Osteoblast (primary cell): ENCODE data around the gene RALGPS1. TPM values are rescaled to one million over a fixed set of nuclear protein-coding genes. Genes with fewer than 3 reads are reported as not detected.

Experiments used
- DNase-seq: peaks from one replicate; pipeline ENCODE4 v3.0.0; 2011; ENCODE audit warnings: low spot score, mixed read lengths; ENCODE audit not compliant: insufficient read length; ENCODE audit errors: missing footprints
- H2AFZ ChIP-seq: 2 replicates; pipeline ENCODE4 v1.6.0; 2011; ENCODE audit warnings: mild to moderate bottlenecking, low read length
- H3K27ac ChIP-seq: 2 replicates; pipeline ENCODE4 v1.5.1; 2011; ENCODE audit warnings: mild to moderate bottlenecking, low read depth, low read length, moderate library complexity
- H3K27me3 ChIP-seq: 2 replicates; pipeline ENCODE4 v1.6.0; 2012; ENCODE audit warnings: mild to moderate bottlenecking, control low read depth, inconsistent platforms, low read length, moderate library complexity; ENCODE audit not compliant: insufficient read depth
- H3K36me3 ChIP-seq: 2 replicates; pipeline ENCODE4 v1.5.1; 2011; ENCODE audit warnings: mild to moderate bottlenecking, low read length, control low read depth, moderate library complexity; ENCODE audit not compliant: insufficient read depth
- H3K4me1 ChIP-seq: 2 replicates; pipeline ENCODE4 v1.5.1; 2011; ENCODE audit warnings: mild to moderate bottlenecking, low read length, control low read depth, moderate library complexity; ENCODE audit not compliant: insufficient read depth
- H3K4me2 ChIP-seq: 2 replicates; pipeline ENCODE4 v1.6.0; 2011; ENCODE audit warnings: mild to moderate bottlenecking, low read length; ENCODE audit not compliant: insufficient read depth
- H3K4me3 ChIP-seq: fragments of 200-600 bp; sonication (generic); 3 replicates; pipeline ENCODE4 v1.5.1; 2012; ENCODE audit warnings: mild to moderate bottlenecking, low read length, inconsistent platforms; ENCODE audit not compliant: insufficient read depth
- H3K79me2 ChIP-seq: 2 replicates; pipeline ENCODE4 v1.6.0; 2012; ENCODE audit warnings: mild to moderate bottlenecking, low read length, control low read depth, inconsistent platforms; ENCODE audit not compliant: insufficient read depth
- H3K9me3 ChIP-seq: 2 replicates; pipeline ENCODE4 v1.5.1; 2011; ENCODE audit warnings: low read depth, low read length, control low read depth
- H4K20me1 ChIP-seq: 2 replicates; pipeline ENCODE4 v1.6.0; 2012; ENCODE audit warnings: mild to moderate bottlenecking, low read length, control low read depth; ENCODE audit not compliant: insufficient read depth
- CTCF ChIP-seq: IDR thresholded peaks from 2 replicates; pipeline ENCODE4 v1.5.1; 2011; ENCODE audit warnings: mild to moderate bottlenecking, low read depth, low read length, moderate library complexity; ENCODE audit errors: extremely low read depth
- total RNA-seq: library from RNA; depleted of rRNA; stranded (reverse); fragments of >200 nt; gene quantifications from 2 replicates; pipeline ENCODE4 v1.2.3, GENCODE V29; 2012

Gene RALGPS1
- total RNA-seq, 1 donor: 5.1 TPM

- peaks cover 13% of the 10 kb centered on the region for H3K27me3 ChIP-seq
- no peak overlapping the region for H3K4me2 ChIP-seq
- no peaks in the 10 kb centered on the region for H3K4me1 ChIP-seq
- TF ChIP-seq CTCF: peak; percentile 6
- H3K36me3 ChIP-seq: no peaks in the 10 kb centered on the region
- H4K20me1 ChIP-seq: no peaks in the 10 kb centered on the region
- no peak overlapping the region for H3K4me3 ChIP-seq
- peak; percentile 26 for DNase-seq
- no peaks in the 10 kb centered on the region for H3K79me2 ChIP-seq
- no peaks in the 10 kb centered on the region for H3K9me3 ChIP-seq
- H3K27ac ChIP-seq: no peak overlapping the region
- no peak overlapping the region for H2AFZ ChIP-seq
Measured at GRCh38 chr9:126916909-126917308, 2.3 kb downstream of the RALGPS1 start.

- no peaks in the 10 kb centered on the region for H3K9me3 ChIP-seq
- H3K36me3 ChIP-seq: no peaks in the 10 kb centered on the region
- peaks cover 29% of the 10 kb centered on the region for H3K27me3 ChIP-seq
- DNase-seq: no peak
- no peak overlapping the region for H2AFZ ChIP-seq
- no peak overlapping the region for H3K4me3 ChIP-seq
- no peak for TF ChIP-seq CTCF
- H4K20me1 ChIP-seq: peaks cover 3% of the 10 kb centered on the region
- H3K27ac ChIP-seq: no peak overlapping the region
- no peaks in the 10 kb centered on the region for H3K4me1 ChIP-seq
- no peaks in the 10 kb centered on the region for H3K79me2 ChIP-seq
- H3K4me2 ChIP-seq: no peak overlapping the region
Measured at GRCh38 chr9:126919193-126919592, 4.6 kb downstream of the RALGPS1 start.

- no peaks in the 10 kb centered on the region for H3K36me3 ChIP-seq
- DNase-seq: no peak
- peaks cover 50% of the 10 kb centered on the region for H3K27me3 ChIP-seq
- TF ChIP-seq CTCF: no peak
- no peaks in the 10 kb centered on the region for H3K79me2 ChIP-seq
- H2AFZ ChIP-seq: no peak overlapping the region
- no peak overlapping the region for H3K4me3 ChIP-seq
- no peak overlapping the region for H3K4me2 ChIP-seq
- H3K27ac ChIP-seq: no peak overlapping the region
- no peaks in the 10 kb centered on the region for H3K4me1 ChIP-seq
- H4K20me1 ChIP-seq: peaks cover 9% of the 10 kb centered on the region
- no peaks in the 10 kb centered on the region for H3K9me3 ChIP-seq
Measured at GRCh38 chr9:126925876-126926275, 11.3 kb downstream of the RALGPS1 start.

GRCh38 chr9:126926364-126926763 lies 11.8 kb downstream of the RALGPS1 start:
- no peaks in the 10 kb centered on the region for H3K36me3 ChIP-seq
- H3K4me1 ChIP-seq: no peaks in the 10 kb centered on the region
- no peak for TF ChIP-seq CTCF
- no peaks in the 10 kb centered on the region for H3K9me3 ChIP-seq
- peaks cover 9% of the 10 kb centered on the region for H4K20me1 ChIP-seq
- peaks cover 48% of the 10 kb centered on the region for H3K27me3 ChIP-seq
- H3K4me3 ChIP-seq: no peak overlapping the region
- H2AFZ ChIP-seq: no peak overlapping the region
- no peak overlapping the region for H3K27ac ChIP-seq
- DNase-seq: no peak
- no peak overlapping the region for H3K4me2 ChIP-seq
- H3K79me2 ChIP-seq: no peaks in the 10 kb centered on the region
